Duodenal mucosa (tissue), 2 donors: ENCODE measurements around the gene ALPL.

Source experiments
- H3K27ac ChIP-seq: one replicate; pipeline ENCODE4 v1.7.0; 2013; ENCODE audit warnings: low read depth, low read length
- H3K27me3 ChIP-seq, 2 donors: one replicate each; pipeline ENCODE4 v1.7.0; 2013; ENCODE audit warnings: low read length in 2 of 2, control low read depth in 1 of 2; ENCODE audit not compliant: insufficient read depth in 2 of 2, control insufficient read depth in 1 of 2
- H3K36me3 ChIP-seq, 2 donors: one replicate each; pipeline ENCODE4 v1.7.0; 2013; ENCODE audit warnings: low read length in 2 of 2, control low read depth in 1 of 2; ENCODE audit not compliant: insufficient read depth in 2 of 2, control insufficient read depth in 1 of 2
- H3K4me1 ChIP-seq, 2 donors: one replicate each; pipeline ENCODE4 v1.7.0; 2013; ENCODE audit warnings: low read length in 2 of 2, control low read depth in 1 of 2; ENCODE audit not compliant: insufficient read depth in 2 of 2, control insufficient read depth in 1 of 2
- H3K4me3 ChIP-seq, 2 donors: one replicate each; pipeline ENCODE4 v1.7.0; 2013; ENCODE audit warnings: low read length in 2 of 2, low read depth in 1 of 2
- H3K9ac ChIP-seq, 2 donors: one replicate each; pipeline ENCODE4 v1.7.0; 2013; ENCODE audit warnings: low read length in 2 of 2, low read depth in 1 of 2
- H3K9me3 ChIP-seq, 2 donors: one replicate each; pipeline ENCODE4 v1.7.0; 2013; ENCODE audit warnings: low read length in 2 of 2, control low read depth in 1 of 2; ENCODE audit not compliant: control insufficient read depth in 1 of 2

The ALPL gene

GRCh38 chr1:21491488-21492355 is 17.5 kb upstream of the ALPL start:
- Histone ChIP-seq H3K9ac (no peak overlapping the region), H3K4me1 (no peaks in the 10 kb centered on the region), H3K27ac (no peak overlapping the region), H3K36me3 (no peaks in the 10 kb centered on the region), H3K9me3 (no peaks in the 10 kb centered on the region), H3K4me3 (no peak overlapping the region), H3K27me3 (peaks cover 0 to 5% of the 10 kb centered on the region in 2 donors)

DNA sequence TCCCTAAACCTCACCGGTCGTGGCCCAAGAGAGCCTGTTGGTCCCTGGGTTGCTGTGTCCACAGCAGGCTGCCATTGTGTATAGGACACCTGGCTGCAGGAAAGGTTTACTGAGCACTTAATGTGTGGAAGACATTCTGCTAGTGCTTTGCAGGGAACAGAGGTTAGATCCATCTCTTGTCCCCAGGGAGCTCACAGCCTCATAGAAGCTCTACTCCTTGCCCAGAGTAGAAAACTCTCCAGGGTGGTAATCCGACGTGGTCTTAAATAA is 16.9 kb upstream of the ALPL start:
- Histone ChIP-seq H3K27ac (no peak overlapping the region), H3K4me3 (no peak overlapping the region), H3K9ac (no peak overlapping the region), H3K9me3 (no peaks in the 10 kb centered on the region), H3K36me3 (no peaks in the 10 kb centered on the region), H3K4me1 (no peaks in the 10 kb centered on the region), H3K27me3 (peaks cover 0 to 5% of the 10 kb centered on the region in 2 donors)

- H3K4me1 ChIP-seq: no peaks in the 10 kb centered on the region
- H3K27ac ChIP-seq: no peak overlapping the region
- H3K4me3 ChIP-seq: no peak overlapping the region
- no peaks in the 10 kb centered on the region for H3K9me3 ChIP-seq
- H3K36me3 ChIP-seq: no peaks in the 10 kb centered on the region
- peaks cover 0 to 5% of the 10 kb centered on the region in 2 donors for H3K27me3 ChIP-seq
- H3K9ac ChIP-seq: no peak overlapping the region
These were observed 15.0 kb upstream of the ALPL start for GRCh38 chr1:21494196-21494595.

GRCh38 chr1:21495225-21495820 is 13.9 kb upstream of the ALPL start:
- H3K36me3 ChIP-seq: no peaks in the 10 kb centered on the region

GRCh38 chr1:21496063-21496462 is 13.2 kb upstream of the ALPL start:
- H3K36me3 ChIP-seq: no peaks in the 10 kb centered on the region
- H3K9ac ChIP-seq: no peak overlapping the region
- no peaks in the 10 kb centered on the region for H3K9me3 ChIP-seq
- peaks cover 0 to under 1% of the 10 kb centered on the region in 2 donors for H3K27me3 ChIP-seq
- H3K4me3 ChIP-seq: no peak overlapping the region
- no peak overlapping the region for H3K27ac ChIP-seq
- no peaks in the 10 kb centered on the region for H3K4me1 ChIP-seq

More at GRCh38 chr1:21495225-21495820, 13.9 kb upstream of the ALPL start:
- no peaks in the 10 kb centered on the region for H3K4me1 ChIP-seq
- peaks cover 0 to 5% of the 10 kb centered on the region in 2 donors for H3K27me3 ChIP-seq
- no peak overlapping the region for H3K4me3 ChIP-seq
- H3K9ac ChIP-seq: no peak overlapping the region
- H3K27ac ChIP-seq: no peak overlapping the region
- H3K9me3 ChIP-seq: no peaks in the 10 kb centered on the region

GRCh38 chr1:21496886-21497285 is 12.3 kb upstream of the ALPL start:
- Histone ChIP-seq H3K36me3 (no peaks in the 10 kb centered on the region), H3K9ac (no peak overlapping the region)

GRCh38 chr1:21497466-21498061 is 11.7 kb upstream of the ALPL start:
- H3K4me3 ChIP-seq: no peak overlapping the region
- H3K9me3 ChIP-seq: no peaks in the 10 kb centered on the region
- no peaks in the 10 kb centered on the region for H3K27me3 ChIP-seq
- H3K9ac ChIP-seq: no peak overlapping the region
- no peaks in the 10 kb centered on the region for H3K36me3 ChIP-seq
- no peaks in the 10 kb centered on the region for H3K4me1 ChIP-seq
- no peak overlapping the region for H3K27ac ChIP-seq

More at GRCh38 chr1:21496886-21497285, 12.3 kb upstream of the ALPL start:
- no peaks in the 10 kb centered on the region for H3K27me3 ChIP-seq
- H3K4me1 ChIP-seq: no peaks in the 10 kb centered on the region
- H3K9me3 ChIP-seq: no peaks in the 10 kb centered on the region
- H3K4me3 ChIP-seq: no peak overlapping the region
- H3K27ac ChIP-seq: no peak overlapping the region

DNA sequence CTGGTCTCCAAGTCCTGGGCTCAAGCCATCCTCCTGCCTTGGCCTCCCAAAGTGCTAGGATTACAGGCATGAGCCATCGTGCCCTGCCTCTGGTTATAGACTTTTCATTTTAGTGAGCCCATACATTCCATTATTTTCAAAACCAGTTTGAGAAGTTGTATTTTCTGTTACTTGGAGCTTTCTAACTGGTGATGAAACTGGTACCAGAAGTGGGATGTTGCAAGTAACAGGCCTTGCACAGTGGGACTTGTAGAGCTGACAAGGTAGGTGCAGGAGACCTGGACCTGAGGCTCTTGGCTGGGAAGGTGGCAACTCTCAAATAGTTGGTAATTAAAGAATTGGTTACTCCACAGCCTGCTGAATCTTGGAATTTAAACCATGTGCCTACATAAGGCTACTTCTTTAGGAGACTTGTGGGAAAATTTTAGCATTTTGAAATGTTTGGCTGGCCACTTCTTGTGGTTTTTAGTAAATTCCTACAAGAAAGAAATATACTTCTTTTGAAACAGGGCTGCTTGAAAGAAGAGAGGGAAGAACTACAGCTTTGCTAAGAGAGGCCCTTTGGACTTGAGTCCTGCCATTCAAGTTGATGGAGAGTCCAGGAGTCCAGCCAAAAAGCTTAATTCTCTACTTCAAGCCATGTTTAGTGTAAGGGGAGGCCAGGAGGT is 9.8 kb upstream of the ALPL start:
- Histone ChIP-seq H3K36me3 (no peaks in the 10 kb centered on the region), H3K27me3 (no peaks in the 10 kb centered on the region), H3K27ac (no peak overlapping the region), H3K4me1 (no peaks in the 10 kb centered on the region), H3K9ac (no peak overlapping the region), H3K4me3 (no peak overlapping the region), H3K9me3 (no peaks in the 10 kb centered on the region)

GRCh38 chr1:21503706-21504377 is 5.4 kb upstream of the ALPL start:
- H3K4me1 ChIP-seq: peaks cover 0 to 5% of the 10 kb centered on the region in 2 donors
- no peaks in the 10 kb centered on the region for H3K36me3 ChIP-seq
- H3K9me3 ChIP-seq: no peaks in the 10 kb centered on the region
- H3K9ac ChIP-seq: no peak overlapping the region
- H3K27ac ChIP-seq: no peak overlapping the region
- peaks cover 10 to 11% of the 10 kb centered on the region in 2 donors for H3K27me3 ChIP-seq
- H3K4me3 ChIP-seq: no peak overlapping the region
